ENCODE data around the gene TMEM39A.

Gene TMEM39A

DNA sequence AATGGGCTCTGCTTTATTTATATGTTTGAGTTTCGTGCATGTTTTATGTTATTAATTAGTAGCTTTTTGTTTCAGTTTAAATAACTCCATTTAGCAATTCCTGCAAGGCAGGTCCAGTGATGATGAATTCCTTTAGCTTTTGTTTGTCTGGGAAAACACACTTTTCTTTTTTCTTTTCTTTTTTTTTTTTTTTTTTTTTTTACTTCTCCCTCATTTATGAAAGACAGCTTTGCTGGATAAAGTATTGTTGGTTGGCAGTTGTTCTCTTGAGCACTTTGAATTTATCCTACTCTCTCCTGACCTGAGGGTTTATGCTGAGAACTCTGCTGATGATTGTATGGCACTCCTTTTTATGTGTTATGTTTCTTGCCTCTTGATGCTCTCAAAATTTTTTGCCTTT lies 35.7 kb downstream of the TMEM39A start:
- Mint-ChIP-seq H3K27me3 (ENCODE audit: low read depth, poor library complexity) (no peaks in the 10 kb centered on the region), H3K4me1 (no peaks in the 10 kb centered on the region), H3K4me3 (no peak overlapping the region), H3K9me3 (peaks cover 81% of the 10 kb centered on the region), H3K27ac (no peak overlapping the region), H3K36me3 (ENCODE audit: low read depth) (peaks cover 68% of the 10 kb centered on the region)
- TF ChIP-seq, protein P1, sequence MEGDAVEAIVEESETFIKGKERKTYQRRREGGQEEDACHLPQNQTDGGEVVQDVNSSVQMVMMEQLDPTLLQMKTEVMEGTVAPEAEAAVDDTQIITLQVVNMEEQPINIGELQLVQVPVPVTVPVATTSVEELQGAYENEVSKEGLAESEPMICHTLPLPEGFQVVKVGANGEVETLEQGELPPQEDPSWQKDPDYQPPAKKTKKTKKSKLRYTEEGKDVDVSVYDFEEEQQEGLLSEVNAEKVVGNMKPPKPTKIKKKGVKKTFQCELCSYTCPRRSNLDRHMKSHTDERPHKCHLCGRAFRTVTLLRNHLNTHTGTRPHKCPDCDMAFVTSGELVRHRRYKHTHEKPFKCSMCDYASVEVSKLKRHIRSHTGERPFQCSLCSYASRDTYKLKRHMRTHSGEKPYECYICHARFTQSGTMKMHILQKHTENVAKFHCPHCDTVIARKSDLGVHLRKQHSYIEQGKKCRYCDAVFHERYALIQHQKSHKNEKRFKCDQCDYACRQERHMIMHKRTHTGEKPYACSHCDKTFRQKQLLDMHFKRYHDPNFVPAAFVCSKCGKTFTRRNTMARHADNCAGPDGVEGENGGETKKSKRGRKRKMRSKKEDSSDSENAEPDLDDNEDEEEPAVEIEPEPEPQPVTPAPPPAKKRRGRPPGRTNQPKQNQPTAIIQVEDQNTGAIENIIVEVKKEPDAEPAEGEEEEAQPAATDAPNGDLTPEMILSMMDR (IDR thresholded peaks at IDR 0.05) = no peak
- no peak for DNase-seq

- Mint-ChIP-seq H3K36me3 (ENCODE audit: low read depth) (no peaks in the 10 kb centered on the region), H3K27ac (no peak overlapping the region), H3K4me1 (no peaks in the 10 kb centered on the region), H3K27me3 (ENCODE audit: low read depth, poor library complexity) (peaks cover 7% of the 10 kb centered on the region), H3K9me3 (peaks cover 14% of the 10 kb centered on the region), H3K4me3 (no peak overlapping the region)
- TF ChIP-seq, protein P1 (IDR thresholded peaks at IDR 0.05) = no peak
- no peak for DNase-seq
Measured at GRCh38 chr3:119420196-119420595, 43.2 kb downstream of the TMEM39A start.

GRCh38 chr3:119418641-119419040 lies 44.8 kb downstream of the TMEM39A start:
- Mint-ChIP-seq H3K4me1 (no peaks in the 10 kb centered on the region), H3K9me3 (peaks cover 2% of the 10 kb centered on the region), H3K36me3 (ENCODE audit: low read depth) (peaks cover 13% of the 10 kb centered on the region), H3K27ac (no peak overlapping the region), H3K27me3 (ENCODE audit: low read depth, poor library complexity) (peaks cover 7% of the 10 kb centered on the region), H3K4me3 (no peak overlapping the region)
- no peak for DNase-seq
- TF ChIP-seq, protein P1 (IDR thresholded peaks at IDR 0.05) = no peak

- peaks cover 7% of the 10 kb centered on the region for H3K27me3 Mint-ChIP-seq (ENCODE audit: low read depth, poor library complexity)
- no peak for DNase-seq
- H3K4me1 Mint-ChIP-seq = no peaks in the 10 kb centered on the region
- H3K27ac Mint-ChIP-seq = no peak overlapping the region
- H3K36me3 Mint-ChIP-seq (ENCODE audit: low read depth) = peaks cover 13% of the 10 kb centered on the region
- no peaks in the 10 kb centered on the region for H3K9me3 Mint-ChIP-seq
- TF ChIP-seq, protein P1 (IDR thresholded peaks at IDR 0.05) = no peak
- H3K4me3 Mint-ChIP-seq = no peak overlapping the region
Measured at GRCh38 chr3:119417771-119418512, 45.5 kb downstream of the TMEM39A start.

DNA sequence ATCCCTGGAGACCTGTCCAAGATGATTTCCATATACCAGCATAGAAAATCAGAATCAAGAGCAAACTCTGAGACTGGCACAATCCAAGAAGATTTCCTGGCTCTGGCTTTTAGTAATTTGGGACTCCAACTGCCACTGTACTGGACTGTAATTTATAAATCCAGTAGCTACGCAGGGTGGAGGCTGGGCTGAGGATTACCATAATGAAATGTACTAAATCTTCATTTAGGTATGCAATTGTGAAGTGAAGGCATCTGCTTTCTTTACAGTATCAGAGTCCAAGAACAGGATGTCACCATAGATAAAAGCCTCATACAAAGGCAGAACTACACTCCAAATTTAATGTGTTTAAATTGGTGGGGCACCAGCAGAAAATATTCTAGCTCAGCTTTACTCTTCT lies 46.5 kb downstream of the TMEM39A start:
- TF ChIP-seq, protein P1 (IDR thresholded peaks at IDR 0.05) = no peak
- DNase-seq = no peak
- H3K36me3 Mint-ChIP-seq (ENCODE audit: low read depth) = peaks cover 14% of the 10 kb centered on the region
- H3K27me3 Mint-ChIP-seq (ENCODE audit: low read depth, poor library complexity) = peaks cover 7% of the 10 kb centered on the region
- no peaks in the 10 kb centered on the region for H3K9me3 Mint-ChIP-seq
- no peak overlapping the region for H3K27ac Mint-ChIP-seq
- no peaks in the 10 kb centered on the region for H3K4me1 Mint-ChIP-seq
- H3K4me3 Mint-ChIP-seq = no peak overlapping the region
